GM12878 (cell line): ENCODE data around the gene ISCU. TPM values are rescaled to one million over a fixed set of nuclear protein-coding genes. Genes with fewer than 3 reads are reported as not detected.

Experiments
- ATAC-seq: fragments of 200-7000 bp; cut with Tn5 transposase; 3 replicates; pipeline ENCODE4 v1.9.1; 2020; ENCODE audit warnings: mild to moderate bottlenecking, moderate library complexity
- BruUV-seq: library from RNA; stranded (reverse); fragments of 400-500 nt; replicated peaks from 2 replicates; lab custom pipeline; 2021; lab: Mats Ljungman, UMichigan
- CTCF ChIA-PET: fragments of 300-600 bp; sonication (Branson Sonifier 250); formaldehyde crosslinking; extraction: SDS; loops from one replicate; lab custom pipeline; 2021; ENCODE audit warnings: inconsistent platforms; lab: Yijun Ruan, JAX
- POLR2A ChIA-PET: fragments of 350-600 bp; formaldehyde crosslinking; extraction: SDS; loops from one replicate; lab custom pipeline; 2021; ENCODE audit warnings: inconsistent platforms; lab: Charles Lee
- RAD21 ChIA-PET: fragments of 300-600 bp; sonication (Branson Sonifier 250); formaldehyde crosslinking; loops from one replicate; lab custom pipeline; 2023; ENCODE audit warnings: antibody characterized with exemption; ENCODE audit not compliant: unreplicated experiment; lab: Charles Lee
- SMC1A ChIA-PET: fragments of 300-600 bp; sonication (Branson Sonifier 250); formaldehyde crosslinking; loops from one replicate; lab custom pipeline; 2023; ENCODE audit not compliant: unreplicated experiment, uncharacterized antibody; lab: Charles Lee
- DNase-seq: peaks from one replicate; pipeline ENCODE4 v3.0.0-alpha.2; 2011; ENCODE audit warnings: low read depth, low spot score
- FAIRE-seq: peaks from 3 replicates; lab custom pipeline; 2011; peaks lifted over from hg19 to GRCh38; lab: Jason Lieb, UNC
- H2AFZ ChIP-seq: 2 replicates; pipeline ENCODE4 v1.6.0; 2011; ENCODE audit warnings: low read depth, low read length, control low read depth; ENCODE audit not compliant: control insufficient read depth
- H3K27ac ChIP-seq: 2 replicates; pipeline ENCODE4 v1.5.1; 2011; ENCODE audit warnings: control low read depth; ENCODE audit not compliant: control insufficient read depth, insufficient read depth
- H3K27me3 ChIP-seq, 2 experiments: replicated peaks in 1 of 2; 2 replicates each; pipeline versions ENCODE4 v1.6.0 to v1.6.1; 2011; ENCODE audit warnings: low read length in 1 of 2; ENCODE audit not compliant: control insufficient read depth in 2 of 2, insufficient read depth in 2 of 2
- H3K36me3 ChIP-seq, 2 experiments: 2 replicates each; pipeline ENCODE4 v1.5.1; 2011; ENCODE audit warnings: low read length in 1 of 2; ENCODE audit not compliant: control insufficient read depth in 2 of 2, insufficient read depth in 2 of 2
- H3K4me1 ChIP-seq: 2 replicates; pipeline ENCODE4 v1.6.1; 2011; ENCODE audit warnings: mild to moderate bottlenecking, low read length, moderate library complexity, mixed read lengths; ENCODE audit not compliant: control insufficient read depth, insufficient read depth
- H3K4me2 ChIP-seq: 2 replicates; pipeline ENCODE4 v1.6.0; 2011; ENCODE audit warnings: control low read depth; ENCODE audit not compliant: control insufficient read depth, insufficient read depth
- H3K4me3 ChIP-seq: fragments of 200-600 bp; sonication (generic); 2 replicates; pipeline ENCODE4 v1.5.1; 2016
- H3K79me2 ChIP-seq: 2 replicates; pipeline ENCODE4 v1.6.0; 2011; ENCODE audit warnings: low read length; ENCODE audit not compliant: control insufficient read depth, insufficient read depth
- H3K9ac ChIP-seq: 2 replicates; pipeline ENCODE4 v1.8.0; 2011; ENCODE audit warnings: low read length, control low read depth, mixed read lengths; ENCODE audit not compliant: control insufficient read depth, insufficient read depth
- H3K9me3 ChIP-seq: replicated peaks from 3 replicates; pipeline ENCODE4 v1.5.1; 2011; ENCODE audit warnings: mild to moderate bottlenecking, low read length; ENCODE audit not compliant: control insufficient read depth, insufficient read depth
- H4K20me1 ChIP-seq: 2 replicates; pipeline ENCODE4 v1.6.0; 2011; ENCODE audit not compliant: control insufficient read depth, insufficient read depth
- BMI1 ChIP-seq: fragments of 450-650 bp; IDR thresholded peaks from 2 replicates; pipeline ENCODE4 v1.6.1; 2016; ENCODE audit warnings: mild to moderate bottlenecking, moderate library complexity, borderline replicate concordance
- CHD4 ChIP-seq: fragments of 200-600 bp; sonication (generic); IDR thresholded peaks from 2 replicates; pipeline ENCODE4 v1.6.1; 2016; ENCODE audit warnings: mild to moderate bottlenecking
- HDGF ChIP-seq: fragments of 450-650 bp; IDR thresholded peaks from 2 replicates; pipeline ENCODE4 v1.6.1; 2016; ENCODE audit warnings: antibody characterized with exemption
- KDM1A ChIP-seq: fragments of 200-600 bp; sonication (generic); IDR thresholded peaks from 2 replicates; pipeline ENCODE4 v1.6.1; 2016; ENCODE audit warnings: borderline replicate concordance
- NR2F1 ChIP-seq: fragments of 450-650 bp; conservative IDR thresholded peaks from 2 replicates; pipeline ENCODE4 v1.6.1; 2017; ENCODE audit warnings: mild to moderate bottlenecking
- RELA ChIP-seq: fragments of 450-650 bp; IDR thresholded peaks from 2 replicates; pipeline ENCODE4 v1.8.0; 2014; ENCODE audit warnings: borderline replicate concordance; ENCODE audit not compliant: partially characterized antibody
- SMAD1 ChIP-seq: fragments of 450-650 bp; IDR thresholded peaks from 2 replicates; pipeline ENCODE4 v1.6.1; 2018; ENCODE audit warnings: mild to moderate bottlenecking, low read depth; ENCODE audit not compliant: partially characterized antibody
- SMARCA5 ChIP-seq: fragments of 450-650 bp; IDR thresholded peaks from 2 replicates; pipeline ENCODE4 v1.6.1; 2017; ENCODE audit warnings: mild to moderate bottlenecking
- WGBS: methylation state at CpG from one replicate; pipeline ENCODE4 v1.1.6; 2016; ENCODE audit warnings: low lambda C conversion rate; ENCODE audit not compliant: insufficient replicate concordance, insufficient coverage; ENCODE audit errors: missing lambda C conversion rate; 5-methylcytosine and 5-hydroxymethylcytosine counted together
- in situ Hi-C: fragments of 300-500 bp; cut with MboI; formaldehyde crosslinking; loops from 9 replicates; pipeline ENCODE4 v1.14.3; 2018; ENCODE audit warnings: mixed read lengths
- intact Hi-C: fragments of 100-400 bp; cut with micrococcal nuclease; formaldehyde crosslinking; loops from one replicate; pipeline ENCODE4 v1.14.2; 2022; ENCODE audit not compliant: unreplicated experiment
- polyA plus RNA-seq, 11 experiments: library from polyadenylated mRNA; depleted of rRNA in 4 of 11; unstranded in 6 of 11; stranded (reverse) in 5 of 11; fragments of >200 nt; fragmentation: Nextera tagmentation in 4 of 11; fragmentation: Illumina TruSeq in 1 of 11; extraction: Ambion mirVana in 4 of 11; extraction: Trizol in 1 of 11; gene quantifications; 1 replicate in 1 of 11; 2 replicates in 10 of 11; pipeline versions ENCODE4 v1.2.1 to v1.2.3, GENCODE V29; 2011 to 2016; ENCODE audit warnings: inconsistent platforms in 2 of 11, missing spikeins in 2 of 11, low read depth in 1 of 11
- total RNA-seq, 4 experiments: library from RNA; depleted of rRNA in 3 of 4; stranded (reverse); fragments of >200 nt in 3 of 4; fragmentation: Illumina TruSeq in 1 of 4; extraction: Trizol in 1 of 4; gene quantifications; 2 replicates each; pipeline versions ENCODE4 v1.2.1 to v1.2.3, GENCODE V29; 2013 to 2021
- TF ChIP-seq, protein P1 (sequence below): fragments of 450-650 bp; IDR thresholded peaks from 2 replicates; pipeline ENCODE4 v1.6.1; 2018; ENCODE audit warnings: borderline replicate concordance, mild to moderate bottlenecking; ENCODE audit not compliant: partially characterized antibody

Gene ISCU
- total and polyA plus RNA-seq, 10 of the 15 experiments (the other 5 are each of a cell fraction or from before 2014, with no cell fraction given), result 32.8 to 260 (median 127) TPM

- no peak overlapping the region for H3K9ac ChIP-seq
- in situ Hi-C loops, result no loop called here
- H3K4me2 ChIP-seq, result no peak overlapping the region
- no peaks in the 10 kb centered on the region for H3K9me3 ChIP-seq
- no peak overlapping the region for H3K27ac ChIP-seq
- H3K4me1 ChIP-seq, result peaks cover 5% of the 10 kb centered on the region
- ChIA-PET POLR2A (interaction anchor here (0.6 to 1.3 kb wide), 2 partner anchors 11 to 98 kb away, joined by 4 read pairs; no protein-coding TSS in a partner anchor), SMC1A (interaction anchor here (0.8 to 1.4 kb wide), 4 partner anchors 9 to 137 kb away, joined by 3 read pairs; no protein-coding TSS in a partner anchor), CTCF (interaction anchor here (1.0 to 1.2 kb wide), 3 partner anchors 14 to 91 kb away, joined by 3 to 7 read pairs (median 4); no protein-coding TSS in a partner anchor), RAD21 (interaction anchor here (0.8 to 1.1 kb wide), 2 partner anchors 13 to 33 kb away, joined by 3 to 4 read pairs; no protein-coding TSS in a partner anchor)
- peaks cover 1% of the 10 kb centered on the region; the same call in 1 of the 2 replicates for H3K79me2 ChIP-seq
- DNase-seq (no peak), FAIRE-seq (no peak), ATAC-seq (peak; percentile 32)
- intact Hi-C loops, result no loop called here
- no peak for TF ChIP-seq SMAD1
- TF ChIP-seq HDGF, result 0 out of 2 replicates have a peak, but pooled peaks have one; percentile 27
- TF ChIP-seq SMARCA5, result no peak
- TF ChIP-seq KDM1A, result no peak
- no peak for TF ChIP-seq RELA
- TF ChIP-seq, protein P1, sequence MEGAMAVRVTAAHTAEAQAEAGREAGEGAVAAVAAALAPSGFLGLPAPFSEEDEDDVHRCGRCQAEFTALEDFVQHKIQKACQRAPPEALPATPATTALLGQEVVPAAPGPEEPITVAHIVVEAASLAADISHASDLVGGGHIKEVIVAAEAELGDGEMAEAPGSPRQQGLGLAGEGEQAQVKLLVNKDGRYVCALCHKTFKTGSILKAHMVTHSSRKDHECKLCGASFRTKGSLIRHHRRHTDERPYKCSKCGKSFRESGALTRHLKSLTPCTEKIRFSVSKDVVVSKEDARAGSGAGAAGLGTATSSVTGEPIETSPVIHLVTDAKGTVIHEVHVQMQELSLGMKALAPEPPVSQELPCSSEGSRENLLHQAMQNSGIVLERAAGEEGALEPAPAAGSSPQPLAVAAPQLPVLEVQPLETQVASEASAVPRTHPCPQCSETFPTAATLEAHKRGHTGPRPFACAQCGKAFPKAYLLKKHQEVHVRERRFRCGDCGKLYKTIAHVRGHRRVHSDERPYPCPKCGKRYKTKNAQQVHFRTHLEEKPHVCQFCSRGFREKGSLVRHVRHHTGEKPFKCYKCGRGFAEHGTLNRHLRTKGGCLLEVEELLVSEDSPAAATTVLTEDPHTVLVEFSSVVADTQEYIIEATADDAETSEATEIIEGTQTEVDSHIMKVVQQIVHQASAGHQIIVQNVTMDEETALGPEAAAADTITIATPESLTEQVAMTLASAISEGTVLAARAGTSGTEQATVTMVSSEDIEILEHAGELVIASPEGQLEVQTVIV, result no peak
- TF ChIP-seq BMI1, result no peak
- no peak for TF ChIP-seq NR2F1
- no peak for TF ChIP-seq CHD4
- H3K27me3 ChIP-seq, result no peaks in the 10 kb centered on the region
- no peak overlapping the region for H2AFZ ChIP-seq
- H3K4me3 ChIP-seq, result no peak overlapping the region
- no TSS peak for BruUV-seq
- peaks cover 53 to 61% of the 10 kb centered on the region in 2 experiments for H3K36me3 ChIP-seq
- WGBS, result 98% methylated on average over 6 of the region's 6 CpGs
- no peaks in the 10 kb centered on the region; the same call in 1 of the 2 replicates for H4K20me1 ChIP-seq
These were observed 35.3 kb upstream of the ISCU start for GRCh38 chr12:108527166-108527496.
